H1 (cell line): Measurements from ENCODE around the gene NAA40.

ENCODE experiments used
- EZH2 ChIP-seq: fragments of 200-600 bp; sonication (generic); IDR thresholded peaks from 2 replicates; pipeline ENCODE4 v1.7.1; 2012; ENCODE audit warnings: low read depth, mild to moderate bottlenecking, moderate library complexity, low read length, inconsistent platforms; ENCODE audit not compliant: severe bottlenecking
- MAFK ChIP-seq: IDR thresholded peaks from 2 replicates; pipeline ENCODE4 v1.6.1; 2012; ENCODE audit warnings: low read depth, mild to moderate bottlenecking, improper control_type of control experiment, low read length
- POLR2A ChIP-seq, 2 experiments: IDR thresholded peaks; 1 replicate in 1 of 2; 2 replicates in 1 of 2; pipeline ENCODE4 v1.6.1; 2011; ENCODE audit warnings: low read depth in 2 of 2, low read length in 2 of 2, mild to moderate bottlenecking in 2 of 2; ENCODE audit errors: control extremely low read depth in 1 of 2
- RAD21 ChIP-seq, 2 experiments: IDR thresholded peaks in 1 of 2; conservative IDR thresholded peaks in 1 of 2; 2 replicates each; pipeline ENCODE4 v1.6.1; 2011; ENCODE audit warnings: low read depth in 2 of 2, low read length in 2 of 2, improper control_type of control experiment in 1 of 2, inconsistent platforms in 1 of 2, mild to moderate bottlenecking in 1 of 2, moderate library complexity in 1 of 2
- SIN3A ChIP-seq, 2 experiments: IDR thresholded peaks in 1 of 2; conservative IDR thresholded peaks in 1 of 2; 2 replicates each; pipeline ENCODE4 v1.6.1; 2011 to 2012; ENCODE audit warnings: low read length in 2 of 2, improper control_type of control experiment in 1 of 2, low read depth in 1 of 2, mild to moderate bottlenecking in 1 of 2
- TBP ChIP-seq: IDR thresholded peaks from 2 replicates; pipeline ENCODE4 v1.6.1; 2011; ENCODE audit warnings: low read depth, low read length, improper control_type of control experiment
- YY1 ChIP-seq: IDR thresholded peaks from 2 replicates; pipeline ENCODE4 v1.6.1; 2011; ENCODE audit warnings: low read depth, mild to moderate bottlenecking, low read length
- TF ChIP-seq, protein P1 (sequence below), 3 experiments: IDR thresholded peaks; 1 replicate in 2 of 3; 2 replicates in 1 of 3; pipeline versions ENCODE4 v1.5.1 to v1.6.1; 2011; ENCODE audit warnings: low read length in 3 of 3, mild to moderate bottlenecking in 3 of 3, inconsistent platforms in 2 of 3, low read depth in 1 of 3, moderate library complexity in 1 of 3; ENCODE audit not compliant: insufficient read depth in 1 of 3; ENCODE audit errors: control extremely low read depth in 1 of 3
- TF ChIP-seq, protein P2 (sequence below): IDR thresholded peaks from 2 replicates; pipeline ENCODE4 v1.6.1; 2011; ENCODE audit warnings: low read length, improper control_type of control experiment
- TF ChIP-seq, protein P3 (sequence below): IDR thresholded peaks from 2 replicates; pipeline ENCODE4 v1.6.1; 2012; ENCODE audit warnings: inconsistent platforms

DNA sequence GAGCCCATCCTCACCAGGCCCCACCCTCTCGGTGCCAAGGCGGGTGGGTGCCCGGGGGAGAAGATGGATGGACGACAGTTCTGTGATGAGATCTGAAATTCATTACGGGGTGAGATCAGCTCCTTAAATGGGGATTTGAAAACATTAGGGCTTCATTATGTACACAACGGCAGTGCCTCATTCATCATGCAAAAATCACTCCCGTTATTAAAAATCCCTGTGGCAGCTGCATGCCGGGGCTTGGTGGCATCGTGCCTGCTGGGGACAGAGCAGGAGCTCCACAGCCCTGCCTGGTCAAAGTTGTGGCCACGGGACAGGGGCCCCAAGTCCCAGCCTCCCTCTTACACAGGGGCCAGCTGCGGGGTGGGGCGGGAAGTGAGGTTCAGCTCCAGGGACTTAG lies 67.6 kb downstream of the NAA40 start:
- TF ChIP-seq MAFK (no peak), YY1 (no peak), EZH2 (no peak), POLR2A (IDR thresholded peaks at IDR 0.05; ENCODE audit: control extremely low read depth in 1 of 2, low read depth in 2 of 2, low read length in 2 of 2) (no peak), SIN3A (conservative IDR thresholded peaks at IDR 0.05 in 1 of 2, IDR thresholded peaks at IDR 0.05 in 1 of 2; ENCODE audit: low read depth in 1 of 2, low read length in 2 of 2) (no peak), RAD21 (IDR thresholded peaks at IDR 0.05 in 1 of 2, conservative IDR thresholded peaks at IDR 0.05 in 1 of 2; ENCODE audit: low read depth in 2 of 2, low read length in 2 of 2) (no peak), TBP (no peak)
- TF ChIP-seq, protein P1, sequence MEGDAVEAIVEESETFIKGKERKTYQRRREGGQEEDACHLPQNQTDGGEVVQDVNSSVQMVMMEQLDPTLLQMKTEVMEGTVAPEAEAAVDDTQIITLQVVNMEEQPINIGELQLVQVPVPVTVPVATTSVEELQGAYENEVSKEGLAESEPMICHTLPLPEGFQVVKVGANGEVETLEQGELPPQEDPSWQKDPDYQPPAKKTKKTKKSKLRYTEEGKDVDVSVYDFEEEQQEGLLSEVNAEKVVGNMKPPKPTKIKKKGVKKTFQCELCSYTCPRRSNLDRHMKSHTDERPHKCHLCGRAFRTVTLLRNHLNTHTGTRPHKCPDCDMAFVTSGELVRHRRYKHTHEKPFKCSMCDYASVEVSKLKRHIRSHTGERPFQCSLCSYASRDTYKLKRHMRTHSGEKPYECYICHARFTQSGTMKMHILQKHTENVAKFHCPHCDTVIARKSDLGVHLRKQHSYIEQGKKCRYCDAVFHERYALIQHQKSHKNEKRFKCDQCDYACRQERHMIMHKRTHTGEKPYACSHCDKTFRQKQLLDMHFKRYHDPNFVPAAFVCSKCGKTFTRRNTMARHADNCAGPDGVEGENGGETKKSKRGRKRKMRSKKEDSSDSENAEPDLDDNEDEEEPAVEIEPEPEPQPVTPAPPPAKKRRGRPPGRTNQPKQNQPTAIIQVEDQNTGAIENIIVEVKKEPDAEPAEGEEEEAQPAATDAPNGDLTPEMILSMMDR (IDR thresholded peaks at IDR 0.05; ENCODE audit: control extremely low read depth in 1 of 3, insufficient read depth in 1 of 3, low read depth in 1 of 3, low read length in 3 of 3): no peak
- TF ChIP-seq, protein P2, sequence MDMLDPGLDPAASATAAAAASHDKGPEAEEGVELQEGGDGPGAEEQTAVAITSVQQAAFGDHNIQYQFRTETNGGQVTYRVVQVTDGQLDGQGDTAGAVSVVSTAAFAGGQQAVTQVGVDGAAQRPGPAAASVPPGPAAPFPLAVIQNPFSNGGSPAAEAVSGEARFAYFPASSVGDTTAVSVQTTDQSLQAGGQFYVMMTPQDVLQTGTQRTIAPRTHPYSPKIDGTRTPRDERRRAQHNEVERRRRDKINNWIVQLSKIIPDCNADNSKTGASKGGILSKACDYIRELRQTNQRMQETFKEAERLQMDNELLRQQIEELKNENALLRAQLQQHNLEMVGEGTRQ: no peak
- TF ChIP-seq, protein P3, sequence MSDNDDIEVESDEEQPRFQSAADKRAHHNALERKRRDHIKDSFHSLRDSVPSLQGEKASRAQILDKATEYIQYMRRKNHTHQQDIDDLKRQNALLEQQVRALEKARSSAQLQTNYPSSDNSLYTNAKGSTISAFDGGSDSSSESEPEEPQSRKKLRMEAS: no peak
